ENCODE data around the gene CABCOCO1.

Gene CABCOCO1

GRCh38 chr10:61754587-61755550, 92.1 kb downstream of the CABCOCO1 start:
- DNase-seq (ENCODE audit: low spot score), result no peak

DNA sequence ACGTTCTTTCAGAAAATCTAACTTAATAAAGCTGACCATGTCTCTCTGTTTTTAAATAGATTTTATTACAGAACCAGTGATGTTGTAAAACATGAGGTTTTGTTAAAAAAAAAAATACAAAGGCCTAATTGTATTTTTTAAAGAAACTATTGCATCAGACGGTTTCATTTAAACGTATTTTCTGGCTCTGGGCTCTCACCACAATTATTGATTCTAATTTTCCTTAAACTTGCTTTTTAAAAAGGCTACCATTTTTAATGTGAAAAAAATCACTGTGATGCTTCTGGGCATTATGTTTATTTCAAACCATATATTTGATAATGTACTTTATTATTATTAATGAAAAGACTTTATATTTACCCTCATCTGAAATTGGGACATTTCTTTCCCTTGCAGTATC, 94.3 kb downstream of the CABCOCO1 start:
- DNase-seq (ENCODE audit: low spot score), result no peak

DNA sequence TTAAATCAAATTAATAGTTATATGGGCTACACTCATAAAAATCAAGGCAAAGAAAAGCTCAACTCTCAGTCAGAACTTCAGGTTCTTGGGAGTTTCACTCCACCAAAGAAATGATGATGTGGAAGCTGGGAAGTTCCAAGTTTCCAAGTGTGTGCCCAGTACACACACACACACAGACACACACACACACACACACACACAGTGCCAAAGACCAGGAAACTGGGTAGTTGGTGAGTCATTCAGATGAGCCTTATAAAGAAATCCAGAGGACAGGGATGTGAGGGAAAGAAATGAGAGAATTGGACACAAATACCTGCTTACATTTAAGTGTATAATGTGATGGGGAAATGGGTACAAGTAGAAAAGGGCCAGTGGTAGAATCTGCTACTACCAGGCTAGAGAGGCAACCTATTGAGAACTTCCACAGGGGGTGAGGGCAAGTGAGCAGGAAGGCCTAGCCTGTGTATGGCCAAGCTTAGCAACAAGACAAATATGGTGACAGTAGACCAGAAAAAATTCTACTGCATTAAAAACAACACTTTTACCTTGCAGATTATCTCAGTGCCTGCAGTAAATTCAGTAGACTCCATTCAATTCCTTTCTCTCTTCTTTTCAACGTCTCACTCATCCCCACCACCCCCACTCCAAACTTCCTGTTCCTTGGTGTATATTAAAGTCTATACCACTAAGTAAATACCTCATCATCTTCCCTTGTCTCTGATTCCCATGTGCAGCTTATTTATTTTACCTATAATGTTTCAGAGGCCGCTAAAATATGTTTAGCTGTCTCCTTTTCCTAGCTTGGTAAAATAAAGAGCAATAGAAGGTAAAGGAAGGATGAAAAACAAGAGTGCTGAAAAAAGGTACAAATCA, 95.0 kb downstream of the CABCOCO1 start:
- DNase-seq (ENCODE audit: low spot score), result no peak

DNA sequence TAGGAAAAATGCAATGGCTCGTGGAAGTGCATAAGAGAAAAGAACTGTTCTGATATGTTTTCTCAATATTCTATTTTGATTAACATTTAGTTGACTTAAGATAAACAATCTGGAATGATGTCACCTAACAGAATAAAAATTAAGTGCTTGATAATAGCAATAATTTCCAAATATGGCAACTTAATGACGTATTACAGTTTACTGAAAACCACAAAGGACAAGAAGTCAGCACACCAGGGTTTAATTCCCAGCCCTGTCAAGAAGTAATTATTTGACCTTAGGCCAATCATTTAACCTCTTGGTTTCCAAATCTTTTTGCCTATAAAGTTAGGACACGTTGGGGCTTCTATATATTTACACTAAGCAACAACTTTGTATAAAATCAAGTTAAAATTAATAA, 95.7 kb downstream of the CABCOCO1 start:
- no peak for DNase-seq (ENCODE audit: low spot score)

GRCh38 chr10:61759751-61760150, 97.0 kb downstream of the CABCOCO1 start:
- no peak for DNase-seq (ENCODE audit: low spot score)

GRCh38 chr10:61760943-61761824, 98.5 kb downstream of the CABCOCO1 start:
- DNase-seq (ENCODE audit: low spot score), result no peak

- DNase-seq (ENCODE audit: low spot score), result no peak
Measured at GRCh38 chr10:61761825-61762217, 99.1 kb downstream of the CABCOCO1 start.

DNA sequence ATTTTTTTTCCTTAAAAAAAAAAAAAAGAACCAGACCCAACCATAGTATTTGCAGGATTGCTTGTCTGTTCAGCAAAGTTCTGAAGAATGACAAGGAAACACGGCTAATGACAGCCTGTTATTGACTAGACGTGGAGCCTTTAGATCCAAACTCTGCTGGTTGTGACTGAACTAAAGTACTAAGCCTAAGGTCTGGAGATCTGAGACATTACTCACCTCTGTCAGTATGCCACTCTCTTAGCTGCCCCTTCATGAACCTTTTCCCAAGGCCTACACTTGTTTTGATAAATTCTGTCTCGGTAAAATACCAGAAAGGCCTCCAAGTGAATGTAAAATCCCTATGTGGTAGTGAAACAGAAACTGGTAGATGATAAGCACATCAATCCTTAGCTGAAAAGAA, 101.0 kb downstream of the CABCOCO1 start:
- DNase-seq (ENCODE audit: low spot score), result no peak

DNA sequence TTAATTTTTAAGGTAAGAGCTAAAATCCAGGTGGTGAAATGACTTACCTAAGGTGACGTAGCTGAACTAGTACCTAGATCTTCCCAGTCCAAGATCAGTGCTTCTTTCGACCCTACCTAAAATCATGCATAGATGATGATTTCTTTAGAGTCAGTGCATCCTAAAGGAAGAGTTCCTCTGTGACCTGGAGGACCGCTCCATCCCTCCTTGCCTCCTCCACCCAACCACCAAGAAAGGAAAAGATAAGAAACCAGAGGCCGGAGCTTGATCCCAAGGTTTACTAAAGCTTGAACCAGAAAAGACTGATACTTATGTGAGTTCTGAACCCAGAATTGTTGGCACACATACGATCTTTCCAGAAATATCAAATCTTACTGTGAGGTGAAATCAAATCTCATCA, 101.8 kb downstream of the CABCOCO1 start:
- DNase-seq (ENCODE audit: low spot score), result no peak

GRCh38 chr10:61765176-61766087, 102.7 kb downstream of the CABCOCO1 start:
- no peak for DNase-seq (ENCODE audit: low spot score)

DNA sequence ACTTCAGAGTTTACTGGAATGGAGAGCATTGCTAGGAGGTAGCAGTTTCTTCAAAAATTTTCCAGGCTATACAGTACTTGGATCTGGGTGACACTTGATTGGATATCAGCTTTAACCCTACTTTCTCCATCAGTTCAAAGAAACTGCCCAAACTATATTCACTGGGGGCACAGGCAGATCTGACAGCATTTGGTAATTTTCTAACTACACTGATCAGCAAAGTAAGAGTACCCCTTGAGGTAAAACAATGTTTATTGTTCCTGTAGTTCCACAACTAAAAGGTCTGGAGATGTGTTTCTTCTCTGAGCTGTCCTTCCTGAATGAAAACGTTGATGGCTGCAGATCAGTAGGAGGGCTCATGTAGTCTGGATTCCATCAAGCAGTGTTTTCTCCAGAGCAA, 104.2 kb downstream of the CABCOCO1 start:
- no peak for DNase-seq (ENCODE audit: low spot score)

DNA sequence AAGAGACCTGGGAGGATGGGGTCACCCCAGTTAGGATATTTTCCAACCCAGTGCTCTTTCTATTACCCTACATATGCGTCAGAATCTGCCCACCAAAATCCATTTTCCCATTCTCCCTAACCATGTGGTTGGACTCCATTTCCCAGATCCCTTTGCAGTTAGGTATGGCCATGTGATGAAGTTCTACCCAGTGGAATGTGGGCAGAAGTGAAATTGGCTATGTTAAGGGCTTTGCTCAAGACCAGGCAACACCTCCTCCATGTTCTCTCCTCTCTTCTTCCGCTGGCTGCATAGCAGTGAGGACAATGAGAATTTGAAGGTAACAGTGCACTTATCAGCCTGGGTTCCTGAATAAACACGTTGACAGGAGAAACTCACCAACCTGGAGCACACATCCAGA, 111.3 kb downstream of the CABCOCO1 start:
- DNase-seq (ENCODE audit: low spot score), result no peak

- no peak for DNase-seq (ENCODE audit: low spot score)
Measured at GRCh38 chr10:61775111-61775510, 112.4 kb downstream of the CABCOCO1 start.

GRCh38 chr10:61776615-61777266, 114.0 kb downstream of the CABCOCO1 start:
- DNase-seq (ENCODE audit: low spot score), result no peak

GRCh38 chr10:61778137-61778536, 115.4 kb downstream of the CABCOCO1 start:
- DNase-seq (ENCODE audit: low spot score), result no peak

DNA sequence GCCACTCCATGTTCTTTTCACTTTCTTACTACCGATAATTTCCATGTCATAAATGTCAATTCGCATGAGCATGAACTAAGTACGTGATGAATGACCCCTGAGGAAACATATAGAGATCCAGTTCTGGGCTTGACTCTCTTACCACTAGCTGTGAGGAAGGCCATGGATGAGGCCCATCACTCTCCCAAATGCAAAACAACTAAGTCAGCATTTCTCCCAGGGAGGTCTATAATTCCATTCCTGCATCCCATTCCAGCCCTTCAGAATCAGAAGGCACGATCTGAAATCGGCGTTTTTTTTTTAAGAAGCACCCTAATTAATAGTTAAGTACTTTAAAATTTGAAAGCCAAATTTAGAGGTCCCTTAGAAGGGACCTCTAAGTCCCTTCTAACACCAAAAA, 116.5 kb downstream of the CABCOCO1 start:
- DNase-seq (ENCODE audit: low spot score), result no peak

GRCh38 chr10:61779950-61780659, 117.4 kb downstream of the CABCOCO1 start:
- DNase-seq (ENCODE audit: low spot score), result no peak

GRCh38 chr10:61780732-61781131, 118.0 kb downstream of the CABCOCO1 start:
- no peak for DNase-seq (ENCODE audit: low spot score)

DNA sequence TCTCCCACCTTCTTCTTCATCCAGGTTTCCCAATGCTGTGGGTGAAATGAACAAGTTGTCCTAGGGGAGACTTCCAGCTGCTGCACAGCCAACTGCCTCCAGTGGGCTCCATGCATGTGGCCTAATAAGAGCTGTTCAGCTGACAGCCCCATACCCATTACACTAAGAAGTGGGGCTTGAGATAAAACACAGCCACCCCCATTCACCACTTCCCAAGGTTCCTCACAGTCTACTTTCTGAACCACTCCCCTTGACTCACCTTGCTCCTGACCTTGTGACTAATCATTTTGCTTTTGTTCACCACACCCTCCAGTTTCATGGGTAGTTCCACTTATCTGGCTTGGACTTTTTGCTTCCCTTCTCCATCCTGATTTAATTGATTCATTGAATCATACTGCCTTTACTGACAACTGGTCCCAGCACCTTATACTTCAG, 119.3 kb downstream of the CABCOCO1 start:
- no peak for DNase-seq (ENCODE audit: low spot score)
